Panc1 (cell line): ENCODE measurements around the gene SLC16A5.

Experiments
- CTCF ChIP-seq: fragments of 450-650 bp; IDR thresholded peaks from 2 replicates; pipeline ENCODE4 v1.5.1; 2017; ENCODE audit warnings: mild to moderate bottlenecking
- POLR2AphosphoS5 ChIP-seq: IDR thresholded peaks from 2 replicates; pipeline ENCODE4 v1.6.1; 2012; ENCODE audit warnings: mild to moderate bottlenecking, low read depth, low read length, moderate library complexity
- REST ChIP-seq, 2 experiments: IDR thresholded peaks; 2 replicates each; pipeline ENCODE4 v1.6.1; 2011 to 2012; ENCODE audit warnings: low read depth in 2 of 2, control low read depth in 1 of 2, low read length in 1 of 2, mild to moderate bottlenecking in 1 of 2, moderate library complexity in 1 of 2; ENCODE audit not compliant: insufficient read depth in 1 of 2
- SIN3A ChIP-seq: IDR thresholded peaks from 2 replicates; pipeline ENCODE4 v1.6.1; 2012; ENCODE audit warnings: low read depth, mild to moderate bottlenecking, low read length, moderate library complexity, borderline replicate concordance; ENCODE audit not compliant: insufficient read depth
- TCF7L2 ChIP-seq: IDR thresholded peaks from 2 replicates; pipeline ENCODE4 v1.6.1; 2011; ENCODE audit warnings: mild to moderate bottlenecking, low read depth, low read length, inconsistent platforms

GRCh38 chr17:75086496-75087181 lies 1.1 kb upstream of the SLC16A5 start:
- TF ChIP-seq CTCF (no peak), POLR2AphosphoS5 (no peak), SIN3A (no peak), REST (IDR thresholded peaks at IDR 0.05; ENCODE audit: insufficient read depth in 1 of 2, low read depth in 2 of 2, low read length in 1 of 2) (no peak), TCF7L2 (no peak)
